Fibroblast of pulmonary artery (primary cell): ENCODE results near the gene NMNAT3.

Experiments
- DNase-seq: peaks from one replicate; pipeline ENCODE4 v3.0.0-alpha.2; 2010; ENCODE audit warnings: low read depth
- H3K4me3 ChIP-seq: replicated peaks from 2 replicates; pipeline ENCODE4 v1.5.1; 2011; ENCODE audit warnings: low read depth, mild to moderate bottlenecking, control low read depth, low read length, moderate library complexity
- TF ChIP-seq, protein P1 (sequence below): IDR thresholded peaks from 2 replicates; pipeline ENCODE4 v1.5.1; 2011; ENCODE audit warnings: mild to moderate bottlenecking, control low read depth, low read length, inconsistent platforms; ENCODE audit errors: missing control alignments

The NMNAT3 gene

GRCh38 chr3:139518926-139519842 lies 158.6 kb downstream of the NMNAT3 start:
- H3K4me3 ChIP-seq = no peak overlapping the region
- DNase-seq = no peak
- TF ChIP-seq, protein P1, sequence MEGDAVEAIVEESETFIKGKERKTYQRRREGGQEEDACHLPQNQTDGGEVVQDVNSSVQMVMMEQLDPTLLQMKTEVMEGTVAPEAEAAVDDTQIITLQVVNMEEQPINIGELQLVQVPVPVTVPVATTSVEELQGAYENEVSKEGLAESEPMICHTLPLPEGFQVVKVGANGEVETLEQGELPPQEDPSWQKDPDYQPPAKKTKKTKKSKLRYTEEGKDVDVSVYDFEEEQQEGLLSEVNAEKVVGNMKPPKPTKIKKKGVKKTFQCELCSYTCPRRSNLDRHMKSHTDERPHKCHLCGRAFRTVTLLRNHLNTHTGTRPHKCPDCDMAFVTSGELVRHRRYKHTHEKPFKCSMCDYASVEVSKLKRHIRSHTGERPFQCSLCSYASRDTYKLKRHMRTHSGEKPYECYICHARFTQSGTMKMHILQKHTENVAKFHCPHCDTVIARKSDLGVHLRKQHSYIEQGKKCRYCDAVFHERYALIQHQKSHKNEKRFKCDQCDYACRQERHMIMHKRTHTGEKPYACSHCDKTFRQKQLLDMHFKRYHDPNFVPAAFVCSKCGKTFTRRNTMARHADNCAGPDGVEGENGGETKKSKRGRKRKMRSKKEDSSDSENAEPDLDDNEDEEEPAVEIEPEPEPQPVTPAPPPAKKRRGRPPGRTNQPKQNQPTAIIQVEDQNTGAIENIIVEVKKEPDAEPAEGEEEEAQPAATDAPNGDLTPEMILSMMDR = no peak

DNA sequence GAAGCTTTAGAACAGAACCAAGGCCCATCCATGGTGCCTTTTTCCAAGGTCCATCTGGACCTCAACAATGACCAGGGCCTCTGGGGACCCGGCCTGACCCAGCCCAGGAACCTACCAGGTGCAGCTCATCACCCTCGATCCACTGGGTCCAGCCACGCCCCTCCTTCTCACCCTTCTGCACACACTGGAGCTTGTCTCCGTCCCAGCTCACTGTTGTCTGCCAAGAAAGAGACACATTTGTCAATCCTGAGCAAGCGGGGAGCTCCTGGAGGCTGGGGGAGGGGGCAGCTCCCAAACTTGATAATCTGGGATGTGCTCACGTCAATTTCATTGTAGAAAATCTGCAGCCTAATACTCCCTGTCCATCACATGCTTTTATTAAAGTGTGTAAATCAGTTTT lies 159.5 kb downstream of the NMNAT3 start:
- H3K4me3 ChIP-seq = no peak overlapping the region
- DNase-seq = no peak
- TF ChIP-seq, protein P1 = no peak

DNA sequence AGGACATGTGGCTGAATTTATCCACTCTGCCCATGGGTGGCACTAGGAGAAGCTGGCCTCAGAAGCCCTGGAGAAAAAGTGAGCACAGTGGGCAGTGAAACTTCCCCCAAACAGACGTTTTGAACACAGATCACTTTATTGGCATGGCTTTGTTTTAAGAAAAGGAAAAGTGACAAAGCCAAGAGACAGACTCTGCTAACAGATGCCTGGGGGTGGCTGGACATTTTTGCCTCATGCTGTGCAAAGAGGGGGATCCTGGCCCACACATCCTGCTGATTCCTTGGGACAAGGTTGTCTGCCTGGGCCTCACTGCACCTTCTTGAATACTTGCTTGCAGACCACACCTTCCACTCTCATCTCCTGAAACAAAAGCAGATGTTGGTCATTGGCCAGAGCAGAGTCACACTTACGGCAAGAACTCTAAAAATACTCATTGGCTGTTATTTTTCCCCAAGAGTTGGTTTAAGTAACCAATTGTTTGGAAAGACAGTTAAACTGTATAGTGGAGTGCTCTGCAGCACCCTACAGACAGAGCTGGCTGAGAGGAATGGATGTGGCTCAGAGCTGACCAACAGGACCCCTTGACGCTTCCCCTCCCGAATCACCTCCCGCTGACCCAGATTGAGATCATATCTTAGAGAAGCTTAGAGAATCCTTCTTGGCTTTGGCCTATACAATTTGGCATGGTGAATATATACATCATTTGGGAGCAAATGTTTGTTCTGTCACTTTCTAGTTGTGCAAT lies 160.3 kb downstream of the NMNAT3 start:
- DNase-seq = no peak
- TF ChIP-seq, protein P1 = no peak
- H3K4me3 ChIP-seq = no peak overlapping the region

- TF ChIP-seq, protein P1 = no peak
- no peak overlapping the region for H3K4me3 ChIP-seq
- DNase-seq = no peak
Observed at GRCh38 chr3:139514741-139515140, 163.0 kb downstream of the NMNAT3 start.
